HEK293 (cell line): Measurements from ENCODE around the gene GATA2.

ENCODE experiments used
- CTCF ChIA-PET: fragments of 350-600 bp; formaldehyde crosslinking; extraction: SDS; loops from one replicate; lab custom pipeline; 2021; ENCODE audit warnings: antibody characterized with exemption; lab: Yijun Ruan, JAX
- POLR2A ChIA-PET: fragments of 300-600 bp; formaldehyde crosslinking; extraction: SDS; loops from one replicate; lab custom pipeline; 2020; ENCODE audit warnings: antibody characterized with exemption, inconsistent platforms; lab: Yijun Ruan, JAX
- H3K27ac ChIP-seq: fragments of 200-500 bp; sonication (Bioruptor generic); 2 replicates; pipeline ENCODE4 v1.5.1; 2014; ENCODE audit warnings: low read depth, low read length, control low read depth, inconsistent platforms; ENCODE audit errors: extremely low read depth
- H3K36me3 ChIP-seq, 2 experiments: fragments of 200-500 bp in 1 of 2; sonication (Bioruptor generic) in 1 of 2; 1 replicate in 1 of 2; 2 replicates in 1 of 2; pipeline ENCODE4 v1.5.1; 2014 to 2017; ENCODE audit warnings: inconsistent platforms in 2 of 2, low read length in 2 of 2; ENCODE audit not compliant: control insufficient read depth in 2 of 2, insufficient read depth in 1 of 2
- H3K4me1 ChIP-seq: fragments of 200-500 bp; sonication (Bioruptor generic); 2 replicates; pipeline ENCODE4 v1.5.1; 2014; ENCODE audit warnings: mild to moderate bottlenecking, low read length, inconsistent platforms; ENCODE audit not compliant: control insufficient read depth, insufficient read depth
- H3K4me3 ChIP-seq: 2 replicates; pipeline ENCODE4 v1.5.1; 2011; ENCODE audit warnings: low read depth, mild to moderate bottlenecking, control low read depth, low read length, moderate library complexity
- H3K9me3 ChIP-seq: fragments of 200-500 bp; sonication (Bioruptor generic); 2 replicates; pipeline ENCODE4 v1.5.1; 2014; ENCODE audit warnings: low read depth, low read length, inconsistent platforms; ENCODE audit not compliant: control insufficient read depth, insufficient read depth
- GLIS2 ChIP-seq: fragments of 450-650 bp; formaldehyde crosslinking; IDR thresholded peaks from 2 replicates; pipeline ENCODE4 v1.5.1; 2016; ENCODE audit warnings: missing biosample characterization, missing genetic modification characterization
- HOXA7 ChIP-seq: sonication (generic); formaldehyde crosslinking; IDR thresholded peaks from 2 replicates; pipeline ENCODE4 v1.8.1; 2022; ENCODE audit warnings: missing genetic modification reagents, borderline replicate concordance
- HOXC10 ChIP-seq: sonication (generic); formaldehyde crosslinking; IDR thresholded peaks from 2 replicates; pipeline ENCODE4 v1.8.1; 2023; ENCODE audit warnings: mild to moderate bottlenecking, missing genetic modification reagents
- KLF16 ChIP-seq: fragments of 450-650 bp; formaldehyde crosslinking; IDR thresholded peaks from 2 replicates; pipeline ENCODE4 v1.5.1; 2017; ENCODE audit warnings: missing biosample characterization, missing genetic modification characterization
- SCRT2 ChIP-seq: fragments of 450-650 bp; formaldehyde crosslinking; IDR thresholded peaks from 2 replicates; pipeline ENCODE4 v1.5.1; 2016; ENCODE audit warnings: missing biosample characterization, missing genetic modification characterization
- SP2 ChIP-seq: fragments of 450-650 bp; formaldehyde crosslinking; IDR thresholded peaks from 2 replicates; pipeline ENCODE4 v1.5.1; 2016; ENCODE audit warnings: missing biosample characterization, missing genetic modification characterization
- SP3 ChIP-seq: fragments of 450-650 bp; formaldehyde crosslinking; IDR thresholded peaks from 2 replicates; pipeline ENCODE4 v1.5.1; 2016; ENCODE audit warnings: missing biosample characterization, missing genetic modification characterization
- YY1 ChIP-seq: fragments of 450-650 bp; formaldehyde crosslinking; IDR thresholded peaks from 2 replicates; pipeline ENCODE4 v1.5.1; 2018; ENCODE audit warnings: missing biosample characterization, missing genetic modification characterization
- ZNF132 ChIP-seq: fragments of 450-650 bp; formaldehyde crosslinking; IDR thresholded peaks from 2 replicates; pipeline ENCODE4 v1.5.1; 2017; ENCODE audit warnings: missing biosample characterization, missing genetic modification characterization, borderline replicate concordance
- ZNF138 ChIP-seq: fragments of 450-650 bp; formaldehyde crosslinking; IDR thresholded peaks from 2 replicates; pipeline ENCODE4 v1.5.1; 2016; ENCODE audit warnings: missing biosample characterization, missing genetic modification characterization, borderline replicate concordance
- ZNF169 ChIP-seq: fragments of 450-650 bp; formaldehyde crosslinking; IDR thresholded peaks from 2 replicates; pipeline ENCODE4 v1.5.1; 2016; ENCODE audit warnings: missing biosample characterization, missing genetic modification characterization
- ZNF174 ChIP-seq: fragments of 450-650 bp; formaldehyde crosslinking; IDR thresholded peaks from 2 replicates; pipeline ENCODE4 v1.5.0; 2017; ENCODE audit warnings: missing biosample characterization, mild to moderate bottlenecking, missing genetic modification characterization
- ZNF24 ChIP-seq: fragments of 450-650 bp; formaldehyde crosslinking; IDR thresholded peaks from 2 replicates; pipeline ENCODE4 v1.5.1; 2016; ENCODE audit warnings: missing biosample characterization, missing genetic modification characterization
- ZNF274 ChIP-seq, 2 experiments: fragments of 200-500 bp in 1 of 2; fragments of 450-650 bp in 1 of 2; sonication (Bioruptor generic) in 1 of 2; formaldehyde crosslinking in 1 of 2; IDR thresholded peaks; 2 replicates each; pipeline versions ENCODE4 v1.5.1 to v1.6.1; 2014 to 2016; ENCODE audit warnings: borderline replicate concordance in 1 of 2, inconsistent platforms in 1 of 2, low read length in 1 of 2, missing biosample characterization in 1 of 2, missing genetic modification characterization in 1 of 2
- ZNF302 ChIP-seq: fragments of 450-650 bp; formaldehyde crosslinking; IDR thresholded peaks from 2 replicates; pipeline ENCODE4 v1.5.1; 2016; ENCODE audit warnings: missing biosample characterization, missing genetic modification characterization, low read depth
- ZNF37A ChIP-seq: fragments of 450-650 bp; IDR thresholded peaks from 2 replicates; pipeline ENCODE4 v1.5.1; 2018; ENCODE audit warnings: missing biosample characterization, missing genetic modification characterization
- ZNF548 ChIP-seq: fragments of 450-650 bp; formaldehyde crosslinking; IDR thresholded peaks from 2 replicates; pipeline ENCODE4 v1.5.1; 2016; ENCODE audit warnings: missing biosample characterization, missing genetic modification characterization
- ZNF596 ChIP-seq: fragments of 450-650 bp; IDR thresholded peaks from 2 replicates; pipeline ENCODE4 v1.5.0; 2018; ENCODE audit warnings: missing biosample characterization, mild to moderate bottlenecking, missing genetic modification characterization, moderate library complexity
- ZNF600 ChIP-seq: fragments of 450-650 bp; formaldehyde crosslinking; IDR thresholded peaks from 2 replicates; pipeline ENCODE4 v1.5.1; 2016; ENCODE audit warnings: missing biosample characterization, missing genetic modification characterization
- ZNF623 ChIP-seq: fragments of 450-650 bp; formaldehyde crosslinking; IDR thresholded peaks from 2 replicates; pipeline ENCODE4 v1.5.1; 2016; ENCODE audit warnings: missing biosample characterization, missing genetic modification characterization
- ZNF792 ChIP-seq: fragments of 450-650 bp; formaldehyde crosslinking; IDR thresholded peaks from 2 replicates; pipeline ENCODE4 v1.5.1; 2016; ENCODE audit warnings: missing biosample characterization, missing genetic modification characterization
- ZSCAN16 ChIP-seq: fragments of 450-650 bp; formaldehyde crosslinking; IDR thresholded peaks from 2 replicates; pipeline ENCODE4 v1.5.1; 2016; ENCODE audit warnings: missing biosample characterization, missing genetic modification characterization
- TF ChIP-seq, protein P1 (sequence below): fragments of 450-650 bp; formaldehyde crosslinking; IDR thresholded peaks from 2 replicates; pipeline ENCODE4 v1.5.1; 2017; ENCODE audit warnings: missing biosample characterization, missing genetic modification characterization
- TF ChIP-seq, protein P2 (sequence below): fragments of 450-650 bp; IDR thresholded peaks from 2 replicates; pipeline ENCODE4 v1.5.1; 2018; ENCODE audit warnings: missing biosample characterization, mild to moderate bottlenecking, missing genetic modification characterization
- TF ChIP-seq, protein P3 (sequence below): fragments of 450-650 bp; formaldehyde crosslinking; IDR thresholded peaks from 2 replicates; pipeline ENCODE4 v1.5.1; 2016; ENCODE audit warnings: missing biosample characterization, missing genetic modification characterization
- TF ChIP-seq, protein P4 (sequence below): fragments of 450-650 bp; formaldehyde crosslinking; IDR thresholded peaks from 2 replicates; pipeline ENCODE4 v1.5.1; 2016; ENCODE audit warnings: missing biosample characterization, missing genetic modification characterization

Gene GATA2

DNA sequence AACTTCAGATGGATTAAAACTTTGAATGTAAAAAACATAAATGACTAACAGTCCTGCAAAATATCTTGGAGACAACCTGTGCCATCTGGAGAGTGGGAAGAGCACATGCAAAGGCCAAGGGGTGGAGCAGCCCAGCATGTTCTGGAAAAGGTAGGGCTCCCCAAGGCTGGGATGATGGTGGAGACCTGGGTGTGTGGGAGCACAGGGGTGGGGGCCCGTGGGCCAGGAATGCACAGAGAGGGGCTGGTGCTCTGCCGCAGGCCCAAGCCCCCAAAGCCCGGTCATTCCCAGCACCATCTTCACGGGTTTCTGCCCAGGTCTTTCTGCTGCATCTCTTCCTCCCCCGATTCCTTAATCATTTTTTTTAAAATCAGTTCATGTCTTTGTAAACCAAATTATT is 9.7 kb upstream of the GATA2 start:
- Histone ChIP-seq H3K4me3 (no peak overlapping the region), H3K9me3 (no peaks in the 10 kb centered on the region), H3K27ac (no peak overlapping the region), H3K36me3 (peaks cover 0 to 21% of the 10 kb centered on the region in 2 experiments; a peak in 1 of 3 replicates), H3K4me1 (no peaks in the 10 kb centered on the region)
- TF ChIP-seq ZNF302 (tag by site-specific recombination) = no peak
- TF ChIP-seq ZNF623 = peak; percentile 51; the same call in 1 of the 2 replicates
- CTCF ChIA-PET = interaction anchor here (0.6 to 0.7 kb wide), 2 partner anchors 32 to 77 kb away, joined by 3 to 5 read pairs; no protein-coding TSS in a partner anchor
- POLR2A ChIA-PET = no interaction called here

DNA sequence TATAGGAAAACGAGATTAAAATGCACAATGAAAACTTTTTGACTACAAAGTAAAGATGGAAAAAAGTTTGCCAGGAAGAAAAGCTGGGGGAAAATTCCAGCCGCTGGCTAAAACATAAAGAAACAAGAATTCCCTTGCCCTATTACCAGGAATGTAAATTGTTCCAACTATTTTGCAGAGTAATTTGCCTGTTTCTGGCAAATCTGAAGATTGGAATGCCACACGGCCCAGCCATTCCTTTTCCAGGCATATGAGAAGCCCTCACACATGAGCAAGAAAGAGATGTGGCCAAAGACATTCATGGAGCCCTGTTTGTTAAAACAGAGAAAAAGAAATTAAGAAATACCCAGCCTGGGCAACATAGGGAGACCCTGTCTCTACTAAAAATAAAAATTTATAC is 8.4 kb upstream of the GATA2 start:
- Histone ChIP-seq H3K4me3 (no peak overlapping the region), H3K9me3 (no peaks in the 10 kb centered on the region), H3K27ac (no peak overlapping the region), H3K36me3 (peaks cover 0 to 29% of the 10 kb centered on the region in 2 experiments; a peak in 1 of 3 replicates)
- CTCF ChIA-PET = interaction anchor here (0.5 to 1.3 kb wide), 4 partner anchors 44 to 331 kb away, joined by 3 to 7 read pairs (median 4); no protein-coding TSS in a partner anchor
- POLR2A ChIA-PET = no interaction called here
- TF ChIP-seq, protein P1, sequence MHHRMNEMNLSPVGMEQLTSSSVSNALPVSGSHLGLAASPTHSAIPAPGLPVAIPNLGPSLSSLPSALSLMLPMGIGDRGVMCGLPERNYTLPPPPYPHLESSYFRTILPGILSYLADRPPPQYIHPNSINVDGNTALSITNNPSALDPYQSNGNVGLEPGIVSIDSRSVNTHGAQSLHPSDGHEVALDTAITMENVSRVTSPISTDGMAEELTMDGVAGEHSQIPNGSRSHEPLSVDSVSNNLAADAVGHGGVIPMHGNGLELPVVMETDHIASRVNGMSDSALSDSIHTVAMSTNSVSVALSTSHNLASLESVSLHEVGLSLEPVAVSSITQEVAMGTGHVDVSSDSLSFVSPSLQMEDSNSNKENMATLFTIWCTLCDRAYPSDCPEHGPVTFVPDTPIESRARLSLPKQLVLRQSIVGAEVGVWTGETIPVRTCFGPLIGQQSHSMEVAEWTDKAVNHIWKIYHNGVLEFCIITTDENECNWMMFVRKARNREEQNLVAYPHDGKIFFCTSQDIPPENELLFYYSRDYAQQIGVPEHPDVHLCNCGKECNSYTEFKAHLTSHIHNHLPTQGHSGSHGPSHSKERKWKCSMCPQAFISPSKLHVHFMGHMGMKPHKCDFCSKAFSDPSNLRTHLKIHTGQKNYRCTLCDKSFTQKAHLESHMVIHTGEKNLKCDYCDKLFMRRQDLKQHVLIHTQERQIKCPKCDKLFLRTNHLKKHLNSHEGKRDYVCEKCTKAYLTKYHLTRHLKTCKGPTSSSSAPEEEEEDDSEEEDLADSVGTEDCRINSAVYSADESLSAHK (tag by site-specific recombination) = no peak
- TF ChIP-seq, protein P2, sequence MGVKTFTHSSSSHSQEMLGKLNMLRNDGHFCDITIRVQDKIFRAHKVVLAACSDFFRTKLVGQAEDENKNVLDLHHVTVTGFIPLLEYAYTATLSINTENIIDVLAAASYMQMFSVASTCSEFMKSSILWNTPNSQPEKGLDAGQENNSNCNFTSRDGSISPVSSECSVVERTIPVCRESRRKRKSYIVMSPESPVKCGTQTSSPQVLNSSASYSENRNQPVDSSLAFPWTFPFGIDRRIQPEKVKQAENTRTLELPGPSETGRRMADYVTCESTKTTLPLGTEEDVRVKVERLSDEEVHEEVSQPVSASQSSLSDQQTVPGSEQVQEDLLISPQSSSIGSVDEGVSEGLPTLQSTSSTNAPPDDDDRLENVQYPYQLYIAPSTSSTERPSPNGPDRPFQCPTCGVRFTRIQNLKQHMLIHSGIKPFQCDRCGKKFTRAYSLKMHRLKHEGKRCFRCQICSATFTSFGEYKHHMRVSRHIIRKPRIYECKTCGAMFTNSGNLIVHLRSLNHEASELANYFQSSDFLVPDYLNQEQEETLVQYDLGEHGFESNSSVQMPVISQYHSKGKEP (tag by site-specific recombination) = no peak
- TF ChIP-seq HOXA7 (CRISPR knock-in tag) (no peak), YY1 (tag by site-specific recombination) (no peak), ZNF37A (no peak), SP2 (no peak), HOXC10 (CRISPR knock-in tag) (no peak), ZNF132 (tag by site-specific recombination) (no peak), ZNF274 (IDR thresholded peaks at IDR 0.05; ENCODE audit: low read length) (no peak), ZNF274 (tag by site-specific recombination; IDR thresholded peaks at IDR 0.05; ENCODE audit: borderline replicate concordance) (no peak)
- TF ChIP-seq, protein P3, sequence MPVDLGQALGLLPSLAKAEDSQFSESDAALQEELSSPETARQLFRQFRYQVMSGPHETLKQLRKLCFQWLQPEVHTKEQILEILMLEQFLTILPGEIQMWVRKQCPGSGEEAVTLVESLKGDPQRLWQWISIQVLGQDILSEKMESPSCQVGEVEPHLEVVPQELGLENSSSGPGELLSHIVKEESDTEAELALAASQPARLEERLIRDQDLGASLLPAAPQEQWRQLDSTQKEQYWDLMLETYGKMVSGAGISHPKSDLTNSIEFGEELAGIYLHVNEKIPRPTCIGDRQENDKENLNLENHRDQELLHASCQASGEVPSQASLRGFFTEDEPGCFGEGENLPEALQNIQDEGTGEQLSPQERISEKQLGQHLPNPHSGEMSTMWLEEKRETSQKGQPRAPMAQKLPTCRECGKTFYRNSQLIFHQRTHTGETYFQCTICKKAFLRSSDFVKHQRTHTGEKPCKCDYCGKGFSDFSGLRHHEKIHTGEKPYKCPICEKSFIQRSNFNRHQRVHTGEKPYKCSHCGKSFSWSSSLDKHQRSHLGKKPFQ (tag by site-specific recombination) = no peak
- TF ChIP-seq, protein P4, sequence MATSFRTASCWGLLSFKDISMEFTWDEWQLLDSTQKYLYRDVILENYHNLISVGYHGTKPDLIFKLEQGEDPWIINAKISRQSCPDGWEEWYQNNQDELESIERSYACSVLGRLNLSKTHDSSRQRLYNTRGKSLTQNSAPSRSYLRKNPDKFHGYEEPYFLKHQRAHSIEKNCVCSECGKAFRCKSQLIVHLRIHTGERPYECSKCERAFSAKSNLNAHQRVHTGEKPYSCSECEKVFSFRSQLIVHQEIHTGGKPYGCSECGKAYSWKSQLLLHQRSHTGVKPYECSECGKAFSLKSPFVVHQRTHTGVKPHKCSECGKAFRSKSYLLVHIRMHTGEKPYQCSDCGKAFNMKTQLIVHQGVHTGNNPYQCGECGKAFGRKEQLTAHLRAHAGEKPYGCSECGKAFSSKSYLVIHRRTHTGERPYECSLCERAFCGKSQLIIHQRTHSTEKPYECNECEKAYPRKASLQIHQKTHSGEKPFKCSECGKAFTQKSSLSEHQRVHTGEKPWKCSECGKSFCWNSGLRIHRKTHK (tag by site-specific recombination) = no peak
- TF ChIP-seq, all 188 proteins: peak for 0
- no peaks in the 10 kb centered on the region for H3K4me1 ChIP-seq

DNA sequence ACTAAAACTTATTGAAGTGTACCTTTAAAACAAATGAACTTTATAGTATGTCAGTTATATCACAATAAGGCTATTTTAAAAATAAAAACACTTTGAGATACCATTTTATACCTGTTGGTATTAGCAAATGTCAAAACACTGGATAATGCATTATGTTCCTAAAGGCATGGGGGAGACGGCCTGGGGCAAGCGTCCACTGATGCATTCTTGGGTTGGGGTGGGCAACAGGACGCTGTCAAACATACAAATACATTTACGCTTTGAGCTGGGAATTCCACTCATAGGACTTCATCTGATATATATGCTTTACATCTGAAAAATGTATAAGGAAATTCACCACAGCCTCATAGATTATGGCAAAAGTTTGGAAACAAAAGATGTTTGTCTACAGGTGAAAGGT is 7.6 kb upstream of the GATA2 start:
- Histone ChIP-seq H3K4me1 (no peaks in the 10 kb centered on the region), H3K27ac (no peak overlapping the region), H3K4me3 (no peak overlapping the region), H3K9me3 (no peaks in the 10 kb centered on the region), H3K36me3 (peaks cover 0 to 29% of the 10 kb centered on the region in 2 experiments; a peak in 1 of 3 replicates)
- POLR2A ChIA-PET = interaction anchor here (0.7 kb wide), 1 partner anchor 11 kb away, joined by 3 read pairs; no protein-coding TSS in a partner anchor
- CTCF ChIA-PET = interaction anchor here (1.3 kb wide), 1 partner anchor 75 kb away, joined by 7 read pairs; no protein-coding TSS in a partner anchor
- no peak for TF ChIP-seq KLF16 (tag by site-specific recombination)
- TF ChIP-seq SP3 = no peak
- TF ChIP-seq ZNF169 (tag by site-specific recombination) = no peak
- no peak for TF ChIP-seq GLIS2 (tag by site-specific recombination)
- TF ChIP-seq SCRT2 (tag by site-specific recombination) = no peak
- TF ChIP-seq ZNF596 (tag by site-specific recombination) = no peak
- TF ChIP-seq ZSCAN16 (tag by site-specific recombination) = no peak
- TF ChIP-seq ZNF24 (tag by site-specific recombination) = no peak
- no peak for TF ChIP-seq ZNF792 (tag by site-specific recombination)
- no peak for TF ChIP-seq ZNF548
- no peak for TF ChIP-seq ZNF138
- no peak for TF ChIP-seq ZNF600
- TF ChIP-seq ZNF174 (tag by site-specific recombination) = no peak
